CD4-positive, alpha-beta memory T cell (primary cell): ENCODE results near the gene VASP. TPM values are rescaled to one million over a fixed set of nuclear protein-coding genes. Genes with fewer than 3 reads are reported as not detected.

Experiments used
- CTCF ChIA-PET: fragments of 350-600 bp; sonication (Branson Sonifier 250); formaldehyde crosslinking; loops from one replicate; lab custom pipeline; 2021; ENCODE audit warnings: inconsistent platforms; ENCODE audit not compliant: partially characterized antibody; lab: Charles Lee
- POLR2A ChIA-PET: fragments of 350-600 bp; sonication (Branson Sonifier 250); formaldehyde crosslinking; loops from one replicate; lab custom pipeline; 2021; ENCODE audit not compliant: partially characterized antibody; lab: Charles Lee
- DNase-seq, 5 donors: peaks; one replicate each; pipeline versions ENCODE4 v3.0.0 to v3.0.0-alpha.2; 2020 to 2022; ENCODE audit warnings: mixed read lengths in 1 of 5
- H3K27ac ChIP-seq: one replicate; pipeline ENCODE4 v1.7.0; 2013; ENCODE audit warnings: low read depth, low read length
- H3K27me3 ChIP-seq: 2 replicates; pipeline ENCODE4 v1.7.0; 2013; ENCODE audit warnings: mild to moderate bottlenecking, low read length, moderate library complexity; ENCODE audit not compliant: insufficient read depth
- H3K36me3 ChIP-seq: 2 replicates; pipeline ENCODE4 v1.7.0; 2013; ENCODE audit warnings: mild to moderate bottlenecking, low read length, moderate library complexity; ENCODE audit not compliant: insufficient read depth
- H3K4me1 ChIP-seq: 2 replicates; pipeline ENCODE4 v1.7.0; 2013; ENCODE audit warnings: mild to moderate bottlenecking, low read length, moderate library complexity; ENCODE audit not compliant: insufficient read depth
- H3K4me3 ChIP-seq, 2 donors: one replicate each; pipeline ENCODE4 v1.7.0; 2013; ENCODE audit warnings: low read length in 2 of 2, mild to moderate bottlenecking in 1 of 2
- H3K9me3 ChIP-seq, 2 donors: one replicate each; pipeline ENCODE4 v1.7.0; 2013; ENCODE audit warnings: low read length in 2 of 2, control low read depth in 1 of 2; ENCODE audit not compliant: control insufficient read depth in 1 of 2
- H3K27ac Mint-ChIP-seq, 7 donors: one replicate each; pipeline ENCODE4 v1.8.0; 2020 to 2021; ENCODE audit warnings: mixed read lengths in 7 of 7, mild to moderate bottlenecking in 6 of 7, inconsistent platforms in 3 of 7, moderate library complexity in 3 of 7
- H3K27me3 Mint-ChIP-seq, 2 donors: one replicate each; pipeline ENCODE4 v1.8.0; 2020 to 2021; ENCODE audit warnings: mixed read lengths in 2 of 2
- H3K36me3 Mint-ChIP-seq, 2 donors: one replicate each; pipeline ENCODE4 v1.8.0; 2020 to 2021; ENCODE audit warnings: mixed read lengths in 2 of 2, inconsistent platforms in 1 of 2, mild to moderate bottlenecking in 1 of 2
- H3K4me1 Mint-ChIP-seq, 4 donors: one replicate each; pipeline ENCODE4 v1.8.0; 2020 to 2021; ENCODE audit warnings: mixed read lengths in 4 of 4, mild to moderate bottlenecking in 1 of 4
- H3K4me3 Mint-ChIP-seq, 8 donors: one replicate each; pipeline ENCODE4 v1.8.0; 2020 to 2021; ENCODE audit warnings: mixed read lengths in 8 of 8, mild to moderate bottlenecking in 7 of 8, moderate library complexity in 6 of 8, inconsistent platforms in 3 of 8
- H3K9me3 Mint-ChIP-seq, 8 donors: one replicate each; pipeline ENCODE4 v1.8.0; 2020 to 2021; ENCODE audit warnings: mixed read lengths in 8 of 8, mild to moderate bottlenecking in 5 of 8, inconsistent platforms in 3 of 8, moderate library complexity in 1 of 8
- intact Hi-C: fragments of 100-400 bp; cut with micrococcal nuclease; formaldehyde crosslinking; loops from one replicate; pipeline ENCODE4 v1.15.1; 2023
- polyA plus RNA-seq, 2 donors: library from polyadenylated mRNA; unstranded; fragments of 300-500 nt; fragmentation: Illumina TruSeq; gene quantifications; one replicate each; pipeline ENCODE4 v1.2.3, GENCODE V29; 2021
- total RNA-seq, 2 experiments: library from RNA; stranded (reverse); gene quantifications; one replicate each; pipeline ENCODE4 v1.2.3, GENCODE V29; 2021

The VASP gene
- total and polyA plus RNA-seq, 4 experiments from 2014 or later, result 49.1 to 92.8 (median 71.6) TPM

DNA sequence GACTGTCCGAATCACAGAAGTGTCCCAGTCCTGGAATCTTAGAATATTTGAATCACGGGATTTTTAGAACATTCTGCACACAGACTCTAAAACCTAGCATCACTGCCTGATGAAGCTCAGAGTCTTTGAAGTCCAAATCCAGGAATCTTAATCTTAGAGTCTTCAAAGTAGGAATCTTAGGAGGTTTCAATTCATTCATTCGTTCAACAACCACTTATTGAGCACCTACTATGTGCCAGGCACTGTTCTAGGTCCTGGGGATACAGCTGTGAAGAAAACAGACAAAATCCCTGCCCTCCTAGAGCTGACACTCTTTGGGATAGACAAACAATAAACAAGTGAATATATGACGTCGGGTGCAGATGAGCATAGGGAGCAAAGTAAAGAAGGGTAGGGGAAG is 12.1 kb upstream of the VASP start:
- Mint-ChIP-seq H3K36me3 (peaks cover 0 to 2% of the 10 kb centered on the region in 2 donors), H3K4me1 (peaks cover 23 to 50% (median 36%) of the 10 kb centered on the region in 4 donors), H3K27me3 (peaks cover 5 to 7% of the 10 kb centered on the region in 2 donors), H3K4me3 (peak overlapping the region in 7 of 8 donors; percentile 22 to 79 (median 63)), H3K27ac (peak overlapping the region in 2 of 7 donors; percentile 17 to 54), H3K9me3 (peaks cover 0 to 2% (median 0%) of the 10 kb centered on the region in 8 donors)
- Histone ChIP-seq H3K4me1 (peaks cover 44% of the 10 kb centered on the region), H3K27me3 (peaks cover 10% of the 10 kb centered on the region), H3K27ac (no peak overlapping the region), H3K9me3 (no peaks in the 10 kb centered on the region), H3K36me3 (no peaks in the 10 kb centered on the region), H3K4me3 (no peak overlapping the region)
- POLR2A ChIA-PET, result interaction anchor here (1.7 to 2.9 kb wide), 2 partner anchors 15 to 148 kb away, joined by 5 to 11 read pairs; no protein-coding TSS in a partner anchor
- intact Hi-C loops, result no loop called here
- CTCF ChIA-PET, result interaction anchor here (0.8 to 6.5 kb wide), 9 partner anchors 9 to 147 kb away, joined by 3 to 52 read pairs (median 8); no protein-coding TSS in a partner anchor
- no peak for DNase-seq

DNA sequence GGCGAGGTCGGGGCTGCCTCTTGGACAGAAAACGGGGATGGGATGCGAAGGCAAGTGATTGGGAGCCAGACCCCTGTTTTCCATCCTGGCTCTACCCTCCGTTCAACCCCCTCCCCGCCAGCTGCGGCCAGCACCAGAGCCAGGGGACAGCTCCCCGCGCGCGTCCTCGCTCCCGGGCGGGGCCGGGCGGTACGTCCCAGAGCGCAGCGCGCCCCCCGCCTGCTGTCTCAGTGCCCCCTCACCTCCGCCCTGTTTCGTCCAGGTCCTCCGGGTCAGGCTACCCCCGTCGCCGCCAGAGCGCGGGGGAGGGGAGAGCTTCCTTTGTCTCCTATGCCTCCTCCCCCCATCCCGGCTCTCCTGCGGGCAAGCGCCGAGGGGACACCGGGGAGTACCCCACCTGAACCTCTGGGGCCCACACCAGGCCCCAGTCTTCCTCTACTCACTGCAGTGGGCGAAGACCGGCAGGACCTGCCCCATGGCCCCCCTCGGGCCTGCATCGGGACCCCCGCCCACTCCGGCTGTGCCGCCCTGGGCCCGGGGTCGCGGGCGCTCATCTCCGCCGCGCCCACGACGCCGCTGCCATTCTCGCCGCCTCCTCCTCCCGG is 10.8 kb upstream of the VASP start:
- DNase-seq, result peak; percentile 26 to 55 (median 44)
- peaks cover 23 to 58% (median 41%) of the 10 kb centered on the region in 4 donors for H3K4me1 Mint-ChIP-seq

GRCh38 chr19:45497791-45498190 is 9.5 kb upstream of the VASP start:
- CTCF ChIA-PET, result interaction anchor here (0.7 to 6.5 kb wide), 4 partner anchors 12 to 69 kb away, joined by 3 to 52 read pairs (median 8); no protein-coding TSS in a partner anchor

More for the DNA sequence above, 10.8 kb upstream of the VASP start:
- peaks cover 4 to 6% of the 10 kb centered on the region in 2 donors for H3K36me3 Mint-ChIP-seq
- Histone ChIP-seq H3K4me1 (peaks cover 44% of the 10 kb centered on the region), H3K27ac (no peak overlapping the region), H3K9me3 (no peaks in the 10 kb centered on the region), H3K4me3 (peak overlapping the region; percentile 23 to 54), H3K27me3 (peaks cover 10% of the 10 kb centered on the region), H3K36me3 (no peaks in the 10 kb centered on the region)
- POLR2A ChIA-PET, result interaction anchor here (0.7 to 2.9 kb wide), 12 partner anchors 9 to 146 kb away, joined by 3 to 14 read pairs (median 4); partner anchors contain the start of genes FOSB and VASP
- peaks cover 0 to 2% (median 0%) of the 10 kb centered on the region in 8 donors for H3K9me3 Mint-ChIP-seq
- intact Hi-C loops, result loop anchor here (2.0 kb wide), 1 partner anchor 146 kb away; no protein-coding TSS in a partner anchor
- H3K27ac Mint-ChIP-seq, result peak overlapping the region in 1 of 7 donors; percentile 91
- peaks cover 5 to 7% of the 10 kb centered on the region in 2 donors for H3K27me3 Mint-ChIP-seq
- CTCF ChIA-PET, result interaction anchor here (0.6 to 6.5 kb wide), 10 partner anchors 9 to 146 kb away, joined by 3 to 52 read pairs (median 6); no protein-coding TSS in a partner anchor
- peak overlapping the region; percentile 57 to 79 (median 69) for H3K4me3 Mint-ChIP-seq

DNA sequence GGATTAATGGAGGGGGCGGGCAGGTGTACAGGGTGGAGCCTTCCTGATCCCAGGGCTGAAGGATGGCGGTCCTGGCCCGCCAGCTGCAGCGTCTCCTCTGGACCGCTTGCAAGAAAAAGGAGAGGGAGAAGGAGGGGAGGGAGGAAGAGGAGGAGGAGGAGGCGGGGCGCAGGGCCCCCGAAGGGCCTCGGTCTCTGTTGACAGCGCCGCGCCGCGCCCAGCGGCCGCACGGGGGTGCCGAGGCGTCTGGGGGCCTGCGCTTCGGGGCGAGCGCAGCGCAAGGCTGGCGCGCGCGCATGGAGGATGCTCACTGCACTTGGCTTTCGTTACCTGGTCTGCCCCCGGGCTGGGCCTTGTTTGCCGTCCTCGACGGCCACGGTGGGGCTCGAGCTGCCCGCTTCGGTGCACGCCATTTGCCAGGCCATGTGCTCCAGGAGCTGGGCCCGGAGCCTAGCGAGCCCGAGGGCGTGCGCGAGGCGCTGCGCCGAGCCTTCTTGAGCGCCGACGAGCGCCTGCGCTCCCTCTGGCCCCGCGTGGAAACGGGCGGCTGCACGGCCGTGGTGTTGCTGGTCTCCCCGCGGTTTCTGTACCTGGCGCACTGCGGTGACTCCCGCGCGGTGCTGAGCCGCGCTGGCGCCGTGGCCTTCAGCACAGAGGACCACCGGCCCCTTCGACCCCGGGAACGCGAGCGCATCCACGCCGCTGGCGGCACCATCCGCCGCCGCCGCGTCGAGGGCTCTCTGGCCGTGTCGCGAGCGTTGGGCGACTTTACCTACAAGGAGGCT is 8.7 kb upstream of the VASP start, which contains the start of gene PPM1N:
Gene PPM1N, plus strand, starts transcription at position 33 of the 785 bp plus-strand sequence. Its CDS starts 30 bp downstream, at position 63.
- peaks cover 37% of the 10 kb centered on the region for H3K4me1 ChIP-seq
- H3K27me3 Mint-ChIP-seq, result peaks cover 0 to 3% of the 10 kb centered on the region in 2 donors
- peak within 1 kb of the TSS; percentile 75 to 92 (median 85) for H3K4me3 Mint-ChIP-seq
- H3K27ac ChIP-seq, result no peak within 1 kb of the TSS
- peak; percentile 53 to 66 (median 63) for DNase-seq
- no peaks in the 10 kb centered on the region for H3K36me3 ChIP-seq
- peak within 1 kb of the TSS; percentile 6 to 53 for H3K4me3 ChIP-seq
- H3K36me3 Mint-ChIP-seq, result peaks cover 4 to 7% of the 10 kb centered on the region in 2 donors
- H3K27me3 ChIP-seq, result no peaks in the 10 kb centered on the region
- CTCF ChIA-PET, result interaction anchor here (0.7 to 6.5 kb wide), 5 partner anchors 13 to 70 kb away, joined by 3 to 52 read pairs (median 5); no protein-coding TSS in a partner anchor
- peaks cover 23 to 60% (median 36%) of the 10 kb centered on the region in 4 donors for H3K4me1 Mint-ChIP-seq
- intact Hi-C loops, result loop anchor here (2.0 kb wide), 1 partner anchor 86 kb away; the partner anchor contains the start of gene OPA3
- H3K9me3 ChIP-seq, result no peaks in the 10 kb centered on the region
- POLR2A ChIA-PET, result interaction anchor here (1.1 to 2.8 kb wide), 6 partner anchors 7 to 86 kb away, joined by 3 to 14 read pairs (median 6); partner anchors contain the start of genes FOSB, OPA3 and VASP
- H3K9me3 Mint-ChIP-seq, result peaks cover 0 to 2% (median 0%) of the 10 kb centered on the region in 8 donors
- H3K27ac Mint-ChIP-seq, result peak within 1 kb of the TSS; percentile 79 to 91 (median 89)

More at GRCh38 chr19:45497791-45498190, 9.5 kb upstream of the VASP start:
- POLR2A ChIA-PET, result interaction anchor here (0.9 to 2.9 kb wide), 6 partner anchors 8 to 145 kb away, joined by 3 to 14 read pairs (median 8); partner anchors contain the start of genes FOSB and VASP
- peaks cover 26 to 67% (median 41%) of the 10 kb centered on the region in 4 donors for H3K4me1 Mint-ChIP-seq
- Histone ChIP-seq H3K9me3 (no peaks in the 10 kb centered on the region), H3K27ac (no peak overlapping the region), H3K27me3 (peaks cover 7% of the 10 kb centered on the region), H3K4me1 (peaks cover 44% of the 10 kb centered on the region), H3K36me3 (no peaks in the 10 kb centered on the region), H3K4me3 (no peak overlapping the region)
- H3K9me3 Mint-ChIP-seq, result peaks cover 0 to 2% (median 0%) of the 10 kb centered on the region in 8 donors
- peaks cover 3 to 5% of the 10 kb centered on the region in 2 donors for H3K27me3 Mint-ChIP-seq
- intact Hi-C loops, result loop anchor here (1.0 to 2.0 kb wide), 3 partner anchors 9 to 145 kb away; partner anchors contain the start of gene OPA3
- peaks cover 4 to 6% of the 10 kb centered on the region in 2 donors for H3K36me3 Mint-ChIP-seq
- no peak for DNase-seq
- peak overlapping the region in 5 of 7 donors; percentile 68 to 91 (median 89) for H3K27ac Mint-ChIP-seq
- H3K4me3 Mint-ChIP-seq, result peak overlapping the region; percentile 52 to 92 (median 82)

DNA sequence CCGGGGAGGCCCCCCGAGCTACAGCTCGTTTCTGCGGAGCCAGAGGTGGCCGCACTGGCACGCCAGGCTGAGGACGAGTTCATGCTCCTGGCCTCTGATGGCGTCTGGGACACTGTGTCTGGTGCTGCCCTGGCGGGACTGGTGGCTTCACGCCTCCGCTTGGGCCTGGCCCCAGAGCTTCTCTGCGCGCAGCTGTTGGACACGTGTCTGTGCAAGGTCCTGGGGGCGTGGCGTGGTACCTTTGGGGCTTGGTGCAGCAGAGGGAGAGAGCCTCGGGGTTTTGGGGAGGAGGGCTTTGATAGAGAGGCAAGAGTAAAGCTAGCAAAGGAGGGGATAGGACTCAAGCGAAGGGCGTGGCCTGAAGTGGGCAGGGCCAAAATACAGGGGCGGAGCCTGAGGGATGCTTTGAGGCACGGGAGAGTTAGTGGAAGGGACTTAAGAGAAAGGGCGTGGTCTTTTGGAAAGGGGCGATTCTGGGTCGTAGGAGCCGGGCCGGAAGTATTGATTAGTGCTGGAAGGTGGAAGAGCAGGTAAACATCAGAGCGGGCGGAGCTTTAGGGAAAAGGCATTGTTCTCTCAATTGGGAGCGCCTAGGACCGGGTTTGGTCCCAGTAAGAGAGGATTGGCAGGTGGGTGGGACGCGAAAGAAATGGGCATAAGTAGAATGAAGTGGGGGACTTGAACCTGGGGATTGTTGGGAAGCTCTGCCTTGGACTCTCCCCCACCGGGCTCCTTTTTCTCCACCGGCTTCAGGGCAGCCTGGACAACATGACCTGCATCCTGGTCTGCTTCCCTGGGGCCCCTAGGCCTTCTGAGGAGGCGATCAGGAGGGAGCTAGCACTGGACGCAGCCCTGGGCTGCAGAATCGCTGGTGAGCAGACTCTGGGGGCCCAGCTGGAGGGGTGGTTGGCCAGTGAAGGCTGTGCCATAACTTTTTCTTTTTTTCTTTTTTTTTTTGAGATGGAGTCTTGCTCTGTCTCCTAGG is 7.8 kb upstream of the VASP start:
- intact Hi-C loops, result loop anchor here (2.0 to 5.0 kb wide), 2 partner anchors 85 to 848 kb away; partner anchors contain the start of genes OPA3 and PPP5C

More for the DNA sequence above, 7.8 kb upstream of the VASP start:
- Mint-ChIP-seq H3K27me3 (peaks cover 0 to 3% of the 10 kb centered on the region in 2 donors), H3K4me3 (peak overlapping the region; percentile 51 to 71 (median 63)), H3K36me3 (peaks cover 4 to 7% of the 10 kb centered on the region in 2 donors), H3K27ac (peak overlapping the region; percentile 50 to 89 (median 76)), H3K9me3 (no peaks in the 10 kb centered on the region), H3K4me1 (peaks cover 23 to 56% (median 37%) of the 10 kb centered on the region in 4 donors)
- no peaks in the 10 kb centered on the region for H3K27me3 ChIP-seq
- POLR2A ChIA-PET, result interaction anchor here (1.1 to 2.8 kb wide), 7 partner anchors 8 to 85 kb away, joined by 3 to 11 read pairs (median 5); partner anchors contain the start of genes FOSB, OPA3 and VASP
- H3K9me3 ChIP-seq, result no peaks in the 10 kb centered on the region
- H3K27ac ChIP-seq, result no peak overlapping the region
- H3K4me1 ChIP-seq, result peaks cover 37% of the 10 kb centered on the region
- DNase-seq, result peak; percentile 51 to 73 (median 54)
- peak overlapping the region in 1 of 2 donors; percentile 53 for H3K4me3 ChIP-seq
- H3K36me3 ChIP-seq, result no peaks in the 10 kb centered on the region
- CTCF ChIA-PET, result interaction anchor here (1.1 to 6.5 kb wide), 3 partner anchors 14 to 60 kb away, joined by 3 to 52 read pairs (median 4); no protein-coding TSS in a partner anchor
